ENCODE results near the gene NFKBIA. TPM values are rescaled to one million over a fixed set of nuclear protein-coding genes. Genes with fewer than 3 reads are reported as not detected.

NFKBIA gene
- total RNA-seq, 1 donor from 2014 or later, result 41.9 TPM

- no peak for DNase-seq (ENCODE audit: low spot score)
- Mint-ChIP-seq H3K27ac (ENCODE audit: unreplicated experiment) (peak overlapping the region; percentile 72), H3K4me1 (ENCODE audit: unreplicated experiment) (peaks cover 32% of the 10 kb centered on the region), H3K27me3 (ENCODE audit: unreplicated experiment) (peaks cover 5% of the 10 kb centered on the region), H3K36me3 (ENCODE audit: low read depth, unreplicated experiment) (no peaks in the 10 kb centered on the region), H3K4me3 (ENCODE audit: unreplicated experiment) (no peak overlapping the region), H3K9me3 (ENCODE audit: unreplicated experiment) (no peaks in the 10 kb centered on the region)
- TF ChIP-seq, protein P1, sequence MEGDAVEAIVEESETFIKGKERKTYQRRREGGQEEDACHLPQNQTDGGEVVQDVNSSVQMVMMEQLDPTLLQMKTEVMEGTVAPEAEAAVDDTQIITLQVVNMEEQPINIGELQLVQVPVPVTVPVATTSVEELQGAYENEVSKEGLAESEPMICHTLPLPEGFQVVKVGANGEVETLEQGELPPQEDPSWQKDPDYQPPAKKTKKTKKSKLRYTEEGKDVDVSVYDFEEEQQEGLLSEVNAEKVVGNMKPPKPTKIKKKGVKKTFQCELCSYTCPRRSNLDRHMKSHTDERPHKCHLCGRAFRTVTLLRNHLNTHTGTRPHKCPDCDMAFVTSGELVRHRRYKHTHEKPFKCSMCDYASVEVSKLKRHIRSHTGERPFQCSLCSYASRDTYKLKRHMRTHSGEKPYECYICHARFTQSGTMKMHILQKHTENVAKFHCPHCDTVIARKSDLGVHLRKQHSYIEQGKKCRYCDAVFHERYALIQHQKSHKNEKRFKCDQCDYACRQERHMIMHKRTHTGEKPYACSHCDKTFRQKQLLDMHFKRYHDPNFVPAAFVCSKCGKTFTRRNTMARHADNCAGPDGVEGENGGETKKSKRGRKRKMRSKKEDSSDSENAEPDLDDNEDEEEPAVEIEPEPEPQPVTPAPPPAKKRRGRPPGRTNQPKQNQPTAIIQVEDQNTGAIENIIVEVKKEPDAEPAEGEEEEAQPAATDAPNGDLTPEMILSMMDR (IDR thresholded peaks at IDR 0.05; ENCODE audit: unreplicated experiment), result no peak
Measured at GRCh38 chr14:35353409-35354172, 51.0 kb downstream of the NFKBIA start.

GRCh38 chr14:35352274-35353233 lies 52.0 kb downstream of the NFKBIA start:
- TF ChIP-seq, protein P1 (IDR thresholded peaks at IDR 0.05; ENCODE audit: unreplicated experiment), result no peak
- H3K27me3 Mint-ChIP-seq (ENCODE audit: unreplicated experiment), result peaks cover 5% of the 10 kb centered on the region
- no peaks in the 10 kb centered on the region for H3K9me3 Mint-ChIP-seq (ENCODE audit: unreplicated experiment)
- H3K36me3 Mint-ChIP-seq (ENCODE audit: low read depth, unreplicated experiment), result no peaks in the 10 kb centered on the region
- peak; percentile 35 for DNase-seq (ENCODE audit: low spot score)
- peaks cover 39% of the 10 kb centered on the region for H3K4me1 Mint-ChIP-seq (ENCODE audit: unreplicated experiment)
- H3K27ac Mint-ChIP-seq (ENCODE audit: unreplicated experiment), result peak overlapping the region; percentile 88
- H3K4me3 Mint-ChIP-seq (ENCODE audit: unreplicated experiment), result peak overlapping the region; percentile 29

DNA sequence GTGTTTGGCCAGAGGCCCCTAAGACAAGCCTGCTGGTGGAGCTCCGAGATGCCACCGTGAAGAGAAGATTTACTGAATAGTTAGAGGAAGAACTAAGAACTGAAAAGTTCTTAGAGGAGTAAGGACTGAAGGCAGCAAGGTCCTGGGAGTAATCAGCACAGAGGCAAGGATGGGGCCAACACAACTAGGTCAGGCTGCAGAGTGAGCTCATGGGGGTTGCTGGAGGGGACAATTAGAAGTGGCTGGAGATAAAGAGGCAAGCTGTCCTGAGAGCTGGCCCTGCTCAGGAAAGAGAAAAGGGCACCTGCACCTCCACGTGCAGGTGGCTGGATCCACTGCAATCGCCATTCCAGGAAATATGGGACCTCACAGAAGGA lies 52.7 kb downstream of the NFKBIA start:
- Mint-ChIP-seq H3K27me3 (ENCODE audit: unreplicated experiment) (peaks cover 5% of the 10 kb centered on the region), H3K4me3 (ENCODE audit: unreplicated experiment) (peak overlapping the region; percentile 30), H3K9me3 (ENCODE audit: unreplicated experiment) (no peaks in the 10 kb centered on the region), H3K4me1 (ENCODE audit: unreplicated experiment) (peaks cover 39% of the 10 kb centered on the region), H3K27ac (ENCODE audit: unreplicated experiment) (peak overlapping the region; percentile 88), H3K36me3 (ENCODE audit: low read depth, unreplicated experiment) (no peaks in the 10 kb centered on the region)
- no peak for DNase-seq (ENCODE audit: low spot score)
- TF ChIP-seq, protein P1 (IDR thresholded peaks at IDR 0.05; ENCODE audit: unreplicated experiment), result no peak

Other genes starting within 250 kb of the NFKBIA start
- 160 TPM for gene PSMA6, start 112.4 kb downstream of the NFKBIA start, total RNA-seq (ENCODE audit: unreplicated experiment)
- gene INSM2, start 129.4 kb upstream of the NFKBIA start, total RNA-seq (ENCODE audit: unreplicated experiment), result not detected

All from endothelial cell (in vitro differentiated cells).